CD14-positive monocyte (primary cell): ENCODE data around the gene EEF1B2. TPM values are rescaled to one million over a fixed set of nuclear protein-coding genes. Genes with fewer than 3 reads are reported as not detected.
A peak's percentile ranks its signal among the peaks of the same experiment; 100 is the strongest.

Experiments used
- DNase-seq, 3 donors: peaks; one replicate each; pipeline ENCODE4 v3.0.0-alpha.2; 2011 to 2022
- H2AFZ ChIP-seq: 2 replicates; pipeline ENCODE4 v1.6.0; 2012; ENCODE audit warnings: mild to moderate bottlenecking, low read depth, low read length, inconsistent platforms; ENCODE audit not compliant: insufficient read depth, poor library complexity, severe bottlenecking
- H3K27ac ChIP-seq, 2 donors: 1 replicate in 1 of 2; 2 replicates in 1 of 2; pipeline ENCODE4 v1.5.1; 2012 to 2013; ENCODE audit warnings: low read length in 2 of 2, control low read depth in 1 of 2, inconsistent platforms in 1 of 2, low read depth in 1 of 2, mild to moderate bottlenecking in 1 of 2
- H3K27me3 ChIP-seq, 2 donors: one replicate each; pipeline versions ENCODE4 v1.6.0 to v1.6.1; 2011 to 2013; ENCODE audit warnings: low read length in 2 of 2; ENCODE audit not compliant: control insufficient read depth in 2 of 2, insufficient read depth in 2 of 2
- H3K36me3 ChIP-seq, 2 donors: replicated peaks in 1 of 2; 1 replicate in 1 of 2; 2 replicates in 1 of 2; pipeline versions ENCODE4 v1.5.1 to v1.6.1; 2012 to 2013; ENCODE audit warnings: low read length in 2 of 2, control low read depth in 1 of 2, inconsistent platforms in 1 of 2, mild to moderate bottlenecking in 1 of 2; ENCODE audit not compliant: insufficient read depth in 2 of 2, control insufficient read depth in 1 of 2
- H3K4me1 ChIP-seq, 2 donors: 1 replicate in 1 of 2; 2 replicates in 1 of 2; pipeline versions ENCODE4 v1.5.1 to v1.6.1; 2012 to 2013; ENCODE audit warnings: low read length in 2 of 2, control low read depth in 1 of 2, inconsistent platforms in 1 of 2, mild to moderate bottlenecking in 1 of 2, moderate library complexity in 1 of 2; ENCODE audit not compliant: insufficient read depth in 2 of 2, control insufficient read depth in 1 of 2
- H3K4me2 ChIP-seq: replicated peaks from 2 replicates; pipeline ENCODE3; 2012; ENCODE audit warnings: low read length, moderate library complexity, mild to moderate bottlenecking; ENCODE audit not compliant: poor library complexity, severe bottlenecking; ENCODE audit errors: extremely low read depth
- H3K4me3 ChIP-seq, 3 experiments: fragments of 200-600 bp in 1 of 3; sonication (generic) in 1 of 3; replicated peaks in 1 of 3; 1 replicate in 2 of 3; 2 replicates in 1 of 3; pipeline ENCODE4 v1.5.1; 2011 to 2013; ENCODE audit warnings: low read length in 3 of 3, mild to moderate bottlenecking in 3 of 3, control low read depth in 2 of 3, low read depth in 2 of 3, inconsistent platforms in 1 of 3, moderate library complexity in 1 of 3
- H3K79me2 ChIP-seq: 2 replicates; pipeline ENCODE4 v1.6.0; 2012; ENCODE audit warnings: mild to moderate bottlenecking, control low read depth, inconsistent platforms, low read length, moderate library complexity; ENCODE audit not compliant: insufficient read depth
- H3K9ac ChIP-seq: 2 replicates; pipeline ENCODE4 v1.6.0; 2017; ENCODE audit warnings: low read length, mild to moderate bottlenecking; ENCODE audit not compliant: insufficient read depth, poor library complexity, severe bottlenecking
- H3K9me3 ChIP-seq, 2 donors: replicated peaks in 1 of 2; 1 replicate in 1 of 2; 2 replicates in 1 of 2; pipeline versions ENCODE4 v1.5.1 to v1.6.1; 2012 to 2013; ENCODE audit warnings: low read length in 2 of 2, control low read depth in 1 of 2; ENCODE audit not compliant: control insufficient read depth in 1 of 2, insufficient read depth in 1 of 2
- H4K20me1 ChIP-seq: 2 replicates; pipeline ENCODE4 v1.6.0; 2012; ENCODE audit warnings: mild to moderate bottlenecking, low read length, control low read depth, moderate library complexity; ENCODE audit not compliant: insufficient read depth
- H3K27ac Mint-ChIP-seq, 7 donors: one replicate each; pipeline ENCODE4 v1.8.0; 2020; ENCODE audit warnings: mild to moderate bottlenecking in 7 of 7, mixed read lengths in 7 of 7, moderate library complexity in 6 of 7, inconsistent platforms in 2 of 7
- H3K27me3 Mint-ChIP-seq, 3 donors: one replicate each; pipeline ENCODE4 v1.8.0; 2021 to 2022; ENCODE audit warnings: low read depth in 3 of 3, mild to moderate bottlenecking in 3 of 3, mixed read lengths in 3 of 3, moderate library complexity in 3 of 3, inconsistent platforms in 1 of 3
- H3K36me3 Mint-ChIP-seq, 2 donors: one replicate each; pipeline ENCODE4 v1.8.0; 2020; ENCODE audit warnings: mixed read lengths in 2 of 2, inconsistent platforms in 1 of 2, mild to moderate bottlenecking in 1 of 2
- H3K4me1 Mint-ChIP-seq: one replicate; pipeline ENCODE4 v1.8.0; 2020; ENCODE audit warnings: mild to moderate bottlenecking, mixed read lengths
- H3K4me3 Mint-ChIP-seq, 2 donors: one replicate each; pipeline ENCODE4 v1.8.0; 2020; ENCODE audit warnings: mild to moderate bottlenecking in 2 of 2, mixed read lengths in 2 of 2, moderate library complexity in 1 of 2
- H3K9me3 Mint-ChIP-seq, 7 donors: one replicate each; pipeline ENCODE4 v1.8.0; 2020 to 2022; ENCODE audit warnings: mixed read lengths in 7 of 7, mild to moderate bottlenecking in 6 of 7, moderate library complexity in 6 of 7, inconsistent platforms in 2 of 7
- CTCF ChIP-seq: fragments of 200-600 bp; IDR thresholded peaks from one replicate; pipeline ENCODE4 v1.8.0; 2022; ENCODE audit warnings: antibody characterized with exemption, mild to moderate bottlenecking
- WGBS: methylation state at CpG from one replicate; pipeline ENCODE4 v1.1.5; 2013; ENCODE audit warnings: missing lambda C conversion rate; ENCODE audit not compliant: insufficient coverage; 5-methylcytosine and 5-hydroxymethylcytosine counted together
- intact Hi-C, 2 donors: fragments of 100-400 bp; cut with micrococcal nuclease; formaldehyde crosslinking; loops; one replicate each; pipeline versions ENCODE4 v1.15.0 to v1.15.1; 2023
- polyA plus RNA-seq, 3 donors: library from polyadenylated mRNA; depleted of rRNA in 1 of 3; unstranded in 2 of 3; stranded (reverse) in 1 of 3; fragments of 300-500 nt in 2 of 3; fragments of >200 nt in 1 of 3; fragmentation: Illumina TruSeq in 2 of 3; gene quantifications; 1 replicate in 2 of 3; 2 replicates in 1 of 3; pipeline ENCODE4 v1.2.3, GENCODE V29; 2012 to 2021

EEF1B2 gene
- polyA plus RNA-seq, 3 donors, result 330 to 406 (median 355) TPM

- Histone ChIP-seq H4K20me1 (peaks cover 37% of the 10 kb centered on the region), H3K9me3 (no peaks in the 10 kb centered on the region), H3K27me3 (no peaks in the 10 kb centered on the region), H3K79me2 (peaks cover 27% of the 10 kb centered on the region), H3K4me3 (no peak overlapping the region), H3K27ac (peak overlapping the region in 1 of 2 donors; percentile 29), H3K4me1 (no peaks in the 10 kb centered on the region), H3K4me2 (no peak overlapping the region), H3K9ac (no peak overlapping the region), H2AFZ (no peak overlapping the region), H3K36me3 (peaks cover 63 to 69% of the 10 kb centered on the region in 2 donors)
- WGBS, result no CpG with 5 or more reads among the region's 1 CpG
- H3K4me3 Mint-ChIP-seq, result no peak overlapping the region
- peaks cover 1% of the 10 kb centered on the region for H3K4me1 Mint-ChIP-seq
- DNase-seq, result no peak
- no peaks in the 10 kb centered on the region for H3K27me3 Mint-ChIP-seq
- intact Hi-C loops, result no loop called here
- peaks cover 51 to 66% of the 10 kb centered on the region in 2 donors for H3K36me3 Mint-ChIP-seq
- H3K27ac Mint-ChIP-seq, result peak overlapping the region in 3 of 7 donors; percentile 44 to 58 (median 55)
- H3K9me3 Mint-ChIP-seq, result no peaks in the 10 kb centered on the region
- TF ChIP-seq CTCF, result no peak
Measured at GRCh38 chr2:206150168-206150567, 9.5 kb upstream of the EEF1B2 start.

- peaks cover 58 to 64% of the 10 kb centered on the region in 2 donors for H3K36me3 ChIP-seq
- peak overlapping the region in 1 of 2 donors; percentile 29 for H3K27ac ChIP-seq
- peaks cover 1% of the 10 kb centered on the region for H3K4me1 Mint-ChIP-seq
- no peak overlapping the region for H3K4me3 Mint-ChIP-seq
- H3K79me2 ChIP-seq, result peaks cover 31% of the 10 kb centered on the region
- H3K27me3 Mint-ChIP-seq, result no peaks in the 10 kb centered on the region
- no peak overlapping the region for H3K4me2 ChIP-seq
- H3K27me3 ChIP-seq, result no peaks in the 10 kb centered on the region
- WGBS, result 80% methylated on average over 1 of the region's 4 CpGs
- H3K9me3 ChIP-seq, result no peaks in the 10 kb centered on the region
- no peaks in the 10 kb centered on the region for H3K4me1 ChIP-seq
- H2AFZ ChIP-seq, result no peak overlapping the region
- no peaks in the 10 kb centered on the region for H3K9me3 Mint-ChIP-seq
- peaks cover 47 to 63% of the 10 kb centered on the region in 2 donors for H3K36me3 Mint-ChIP-seq
- intact Hi-C loops, result no loop called here
- H4K20me1 ChIP-seq, result peaks cover 41% of the 10 kb centered on the region
- no peak for DNase-seq
- H3K4me3 ChIP-seq, result no peak overlapping the region
- no peak overlapping the region for H3K27ac Mint-ChIP-seq
- no peak for TF ChIP-seq CTCF
- H3K9ac ChIP-seq, result no peak overlapping the region
Measured at GRCh38 chr2:206150631-206151030, 9.1 kb upstream of the EEF1B2 start.
